SK-N-MC (cell line): ENCODE measurements around the gene RUNX2.

Source experiments
- EZH2 ChIP-seq: fragments of 200-600 bp; sonication (generic); IDR thresholded peaks from one replicate; pipeline ENCODE4 v1.6.1; 2017; ENCODE audit warnings: antibody characterized with exemption
- FOXP2 ChIP-seq: optimal IDR thresholded peaks from 2 replicates; pipeline ENCODE3; 2011; ENCODE audit warnings: mild to moderate bottlenecking, moderate library complexity; ENCODE audit not compliant: insufficient read depth; ENCODE audit errors: extremely low read length, control extremely low read depth
- POLR2AphosphoS5 ChIP-seq: IDR thresholded peaks from 2 replicates; pipeline ENCODE4 v1.6.1; 2012; ENCODE audit warnings: mild to moderate bottlenecking, low read depth, low read length, borderline replicate concordance

GRCh38 chr6:45631396-45631795 lies 303.3 kb downstream of the RUNX2 start:
- TF ChIP-seq POLR2AphosphoS5 (no peak), EZH2 (no peak), FOXP2 (no peak)
